Esophagus muscularis mucosa (tissue), 4 donors: ENCODE data around the gene APOO. TPM values are rescaled to one million over a fixed set of nuclear protein-coding genes. Genes with fewer than 3 reads are reported as not detected.

Source experiments
- DNase-seq: peaks from one replicate; pipeline ENCODE4 v3.0.0-alpha.2; 2017; ENCODE audit errors: extremely low spot score
- H3K27ac ChIP-seq, 4 donors: fragments of 200-600 bp; sonication (generic); replicated peaks in 1 of 4; 1 replicate in 3 of 4; 2 replicates in 1 of 4; pipeline ENCODE4 v1.5.1; 2016 to 2019; ENCODE audit warnings: mild to moderate bottlenecking in 1 of 4
- H3K27me3 ChIP-seq, 4 donors: fragments of 200-600 bp; sonication (generic); one replicate each; pipeline versions ENCODE4 v1.5.1 to v1.6.0; 2016 to 2019
- H3K36me3 ChIP-seq, 4 donors: fragments of 200-600 bp; sonication (generic); one replicate each; pipeline ENCODE4 v1.5.1; 2016 to 2019
- H3K4me1 ChIP-seq, 4 donors: fragments of 200-600 bp; sonication (generic); one replicate each; pipeline ENCODE4 v1.5.1; 2016 to 2019
- H3K4me3 ChIP-seq, 4 donors: fragments of 200-600 bp; sonication (generic); 1 replicate in 2 of 4; 2 replicates in 2 of 4; pipeline ENCODE4 v1.5.1; 2016 to 2019; ENCODE audit warnings: mild to moderate bottlenecking in 4 of 4, moderate library complexity in 1 of 4
- H3K9me3 ChIP-seq, 4 donors: fragments of 200-600 bp; sonication (generic); 1 replicate in 3 of 4; 2 replicates in 1 of 4; pipeline ENCODE4 v1.5.1; 2016 to 2019
- CTCF ChIP-seq, 3 experiments: fragments of 200-600 bp in 2 of 3; fragments of 450-650 bp in 1 of 3; sonication (generic) in 2 of 3; IDR thresholded peaks; one replicate each; pipeline ENCODE4 v1.5.1; 2017 to 2019; ENCODE audit warnings: antibody characterized with exemption in 3 of 3, mild to moderate bottlenecking in 2 of 3, moderate library complexity in 1 of 3
- EP300 ChIP-seq: sonication (generic); formaldehyde crosslinking; IDR thresholded peaks from one replicate; pipeline ENCODE4 v1.6.1; 2017; ENCODE audit warnings: antibody characterized with exemption
- POLR2A ChIP-seq: fragments of 450-650 bp; IDR thresholded peaks from one replicate; pipeline ENCODE4 v1.6.1; 2017; ENCODE audit warnings: antibody characterized with exemption, moderate library complexity, mild to moderate bottlenecking, low read depth
- POLR2AphosphoS5 ChIP-seq, 2 donors: sonication (generic); formaldehyde crosslinking; IDR thresholded peaks; one replicate each; pipeline ENCODE4 v1.6.1; 2017; ENCODE audit warnings: antibody characterized with exemption in 2 of 2
- WGBS: methylation state at CpG from one replicate; pipeline ENCODE4 v1.1.5; 2018; 5-methylcytosine and 5-hydroxymethylcytosine counted together
- intact Hi-C: fragments of 100-400 bp; cut with DNase I; formaldehyde crosslinking; loops from one replicate; pipeline ENCODE4 v1.15.1; 2023
- total RNA-seq, 4 donors: library from RNA; depleted of rRNA; stranded (reverse); fragments of >200 nt; gene quantifications; one replicate each; pipeline versions ENCODE4 v1.1.0 to v1.2.1, GENCODE V29; 2016

The APOO gene
- total RNA-seq, 4 donors from 2014 or later: 7.5 to 10.2 (median 9.5) TPM

- TF ChIP-seq EP300: no peak
- no peak for TF ChIP-seq POLR2A
- peak; percentile 38 to 52 for TF ChIP-seq POLR2AphosphoS5 (IDR thresholded peaks at IDR 0.05)
- peak; percentile 32 to 52 (median 51) for TF ChIP-seq CTCF (IDR thresholded peaks at IDR 0.05)
- peaks cover 13 to 46% (median 32%) of the 10 kb centered on the region in 4 donors for H3K4me1 ChIP-seq
- 44% methylated on average over 1 of the region's 1 CpG for WGBS
- no peak for DNase-seq
- peak overlapping the region; percentile 55 to 76 (median 66) for H3K27ac ChIP-seq
- H3K36me3 ChIP-seq: no peaks in the 10 kb centered on the region
- intact Hi-C loops: loop anchor here (2.0 kb wide), 2 partner anchors 119 to 207 kb away; partner anchors contain the start of gene SAT1
- peak overlapping the region in 2 of 4 donors; percentile 17 to 22 for H3K4me3 ChIP-seq
- no peaks in the 10 kb centered on the region for H3K9me3 ChIP-seq
- no peaks in the 10 kb centered on the region for H3K27me3 ChIP-seq
Observed at GRCh38 chrX:23901805-23902204, 5.9 kb downstream of the APOO start.

GRCh38 chrX:23901060-23901459 lies 6.7 kb downstream of the APOO start:
- no peaks in the 10 kb centered on the region for H3K36me3 ChIP-seq
- H3K9me3 ChIP-seq: no peaks in the 10 kb centered on the region
- no peak for DNase-seq
- peak overlapping the region; percentile 55 to 76 (median 66) for H3K27ac ChIP-seq
- intact Hi-C loops: loop anchor here (2.0 kb wide), 1 partner anchor 118 kb away; the partner anchor contains the start of gene SAT1
- H3K4me1 ChIP-seq: peaks cover 7 to 38% (median 24%) of the 10 kb centered on the region in 4 donors
- TF ChIP-seq EP300 (no peak), POLR2AphosphoS5 (IDR thresholded peaks at IDR 0.05) (no peak), POLR2A (no peak), CTCF (IDR thresholded peaks at IDR 0.05) (no peak)
- H3K4me3 ChIP-seq: no peak overlapping the region
- 73% methylated on average over 3 of the region's 3 CpGs for WGBS
- no peaks in the 10 kb centered on the region for H3K27me3 ChIP-seq

GRCh38 chrX:23900220-23900797 lies 7.4 kb downstream of the APOO start:
- 81% methylated on average over 12 of the region's 12 CpGs for WGBS
- H3K27ac ChIP-seq: peak overlapping the region in 3 of 4 donors; percentile 11 to 76 (median 68)
- intact Hi-C loops: loop anchor here (2.0 kb wide), 1 partner anchor 118 kb away; the partner anchor contains the start of gene SAT1
- H3K4me1 ChIP-seq: peaks cover 7 to 38% (median 22%) of the 10 kb centered on the region in 4 donors
- no peak for TF ChIP-seq CTCF (IDR thresholded peaks at IDR 0.05)
- no peak for TF ChIP-seq POLR2A
- TF ChIP-seq EP300: no peak
- no peak for TF ChIP-seq POLR2AphosphoS5 (IDR thresholded peaks at IDR 0.05)
- no peak overlapping the region for H3K4me3 ChIP-seq
- no peak for DNase-seq
- no peaks in the 10 kb centered on the region for H3K9me3 ChIP-seq
- no peaks in the 10 kb centered on the region for H3K27me3 ChIP-seq
- H3K36me3 ChIP-seq: no peaks in the 10 kb centered on the region

GRCh38 chrX:23898412-23898959 lies 9.3 kb downstream of the APOO start:
- H3K27ac ChIP-seq: no peak overlapping the region
- no peaks in the 10 kb centered on the region for H3K9me3 ChIP-seq
- DNase-seq: no peak
- no peak for TF ChIP-seq POLR2A
- TF ChIP-seq POLR2AphosphoS5 (IDR thresholded peaks at IDR 0.05): no peak
- no peak for TF ChIP-seq CTCF (IDR thresholded peaks at IDR 0.05)
- no peak for TF ChIP-seq EP300
- no peaks in the 10 kb centered on the region for H3K36me3 ChIP-seq
- 70% methylated on average over 3 of the region's 3 CpGs for WGBS
- intact Hi-C loops: no loop called here
- H3K27me3 ChIP-seq: no peaks in the 10 kb centered on the region
- H3K4me1 ChIP-seq: peaks cover 7 to 38% (median 22%) of the 10 kb centered on the region in 4 donors
- no peak overlapping the region for H3K4me3 ChIP-seq
